HL-60 (cell line): ENCODE measurements around the gene PTPRN2.

Source experiments
- CTCF ChIP-seq: IDR thresholded peaks from one replicate; pipeline ENCODE4 v1.5.1; 2011; ENCODE audit warnings: low read length, control low read depth, inconsistent platforms; ENCODE audit not compliant: insufficient read depth
- GABPA ChIP-seq: IDR thresholded peaks from 2 replicates; pipeline ENCODE4 v1.6.1; 2012; ENCODE audit warnings: low read depth
- POLR2AphosphoS5 ChIP-seq: IDR thresholded peaks from 2 replicates; pipeline ENCODE4 v1.6.1; 2012; ENCODE audit warnings: low read depth
- REST ChIP-seq: IDR thresholded peaks from 2 replicates; pipeline ENCODE4 v1.6.1; 2012; ENCODE audit warnings: low read depth; ENCODE audit not compliant: insufficient replicate concordance
- SPI1 ChIP-seq: IDR thresholded peaks from 2 replicates; pipeline ENCODE4 v1.6.1; 2012; ENCODE audit warnings: low read depth, mild to moderate bottlenecking, borderline replicate concordance

GRCh38 chr7:157854066-157854891 is 733.3 kb downstream of the PTPRN2 start:
- no peak for TF ChIP-seq CTCF
- no peak for TF ChIP-seq REST
- TF ChIP-seq POLR2AphosphoS5 = peak; percentile 70
- TF ChIP-seq GABPA = no peak
- TF ChIP-seq SPI1 = peak; percentile 91
